BLaER1 (cell line): ENCODE data around the gene CTNNA2.
"Not testable (repeated sequence)": the region's sequence is repeated elsewhere in the genome, so short reads cannot be mapped to it uniquely, and the experiment has no call there.

Experiments used
- H3K27ac ChIP-seq: shearing (Covaris generic); formaldehyde crosslinking; 2 replicates; pipeline ENCODE4 v1.8.1; 2022
- H3K27me3 ChIP-seq: shearing (Covaris generic); formaldehyde crosslinking; 2 replicates; pipeline ENCODE4 v1.8.1; 2022
- H3K36me3 ChIP-seq: shearing (Covaris generic); formaldehyde crosslinking; 2 replicates; pipeline ENCODE4 v1.8.1; 2022
- H3K4me1 ChIP-seq: shearing (Covaris generic); formaldehyde crosslinking; 2 replicates; pipeline ENCODE4 v1.8.1; 2022
- H3K4me2 ChIP-seq: shearing (Covaris generic); formaldehyde crosslinking; 2 replicates; pipeline ENCODE4 v1.8.1; 2022
- H3K4me3 ChIP-seq: shearing (Covaris generic); formaldehyde crosslinking; 2 replicates; pipeline ENCODE4 v1.8.1; 2022
- H3K9ac ChIP-seq: shearing (Covaris generic); formaldehyde crosslinking; 2 replicates; pipeline ENCODE4 v1.8.1; 2022
- H3K9me3 ChIP-seq: shearing (Covaris generic); formaldehyde crosslinking; 2 replicates; pipeline ENCODE4 v1.8.1; 2022
- H4K20me1 ChIP-seq: shearing (Covaris generic); formaldehyde crosslinking; 2 replicates; pipeline ENCODE4 v1.8.1; 2022
- Cebpa-rat ChIP-seq: shearing (Covaris generic); IDR thresholded peaks from 2 replicates; pipeline ENCODE4 v1.8.1; 2022

The CTNNA2 gene

DNA sequence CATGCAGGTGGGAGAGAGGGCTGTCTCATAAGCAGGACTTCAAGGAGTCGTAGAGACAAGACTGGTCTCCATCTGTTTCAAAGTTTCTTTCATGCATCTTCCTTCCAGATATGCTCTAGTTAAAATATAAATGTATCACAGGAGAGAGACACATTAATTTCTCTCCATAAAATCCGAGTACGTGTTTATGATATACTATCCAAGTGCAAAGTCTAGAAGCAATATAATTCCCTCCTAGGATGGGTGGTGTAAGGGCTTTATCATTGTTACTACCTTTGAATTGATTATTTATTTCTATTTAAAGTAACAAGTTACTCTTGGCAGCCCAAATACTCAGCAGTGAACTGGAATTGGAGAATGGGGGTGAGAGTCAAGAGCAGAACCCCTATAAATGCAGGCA lies 619.4 kb downstream of the CTNNA2 start:
- H4K20me1 ChIP-seq = no peaks in the 10 kb centered on the region
- no peak overlapping the region for H3K4me3 ChIP-seq
- H3K9ac ChIP-seq = no peak overlapping the region
- no peak overlapping the region for H3K4me2 ChIP-seq
- no peaks in the 10 kb centered on the region for H3K4me1 ChIP-seq
- no peaks in the 10 kb centered on the region for H3K36me3 ChIP-seq
- no peaks in the 10 kb centered on the region for H3K9me3 ChIP-seq
- H3K27ac ChIP-seq = no peak overlapping the region
- no peaks in the 10 kb centered on the region for H3K27me3 ChIP-seq
- TF ChIP-seq Cebpa-rat = no peak

DNA sequence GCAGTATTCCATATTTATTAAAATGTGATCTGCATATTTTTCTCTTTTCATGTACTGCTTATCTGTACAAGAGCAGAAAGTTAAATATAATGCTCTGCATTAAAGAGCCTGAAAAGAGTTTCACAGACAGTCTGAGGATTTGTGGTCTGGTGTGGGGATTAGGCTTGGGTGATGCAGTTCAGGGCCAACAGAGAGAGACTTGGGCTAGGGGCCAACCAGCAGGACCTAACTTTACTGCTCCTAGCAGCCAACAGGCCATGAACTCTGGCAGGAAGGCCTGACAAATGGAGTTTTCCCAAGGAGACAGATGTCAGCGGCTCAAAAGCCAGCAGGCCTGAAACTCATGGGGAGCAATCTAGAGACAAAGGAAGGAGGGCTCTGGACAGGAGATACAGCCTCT lies 622.1 kb downstream of the CTNNA2 start:
- Histone ChIP-seq H3K4me1 (no peaks in the 10 kb centered on the region), H3K9me3 (no peaks in the 10 kb centered on the region), H3K9ac (no peak overlapping the region), H3K27me3 (no peaks in the 10 kb centered on the region), H3K4me3 (no peak overlapping the region), H3K4me2 (no peak overlapping the region), H3K36me3 (no peaks in the 10 kb centered on the region), H4K20me1 (no peaks in the 10 kb centered on the region), H3K27ac (no peak overlapping the region)
- TF ChIP-seq Cebpa-rat = no peak

DNA sequence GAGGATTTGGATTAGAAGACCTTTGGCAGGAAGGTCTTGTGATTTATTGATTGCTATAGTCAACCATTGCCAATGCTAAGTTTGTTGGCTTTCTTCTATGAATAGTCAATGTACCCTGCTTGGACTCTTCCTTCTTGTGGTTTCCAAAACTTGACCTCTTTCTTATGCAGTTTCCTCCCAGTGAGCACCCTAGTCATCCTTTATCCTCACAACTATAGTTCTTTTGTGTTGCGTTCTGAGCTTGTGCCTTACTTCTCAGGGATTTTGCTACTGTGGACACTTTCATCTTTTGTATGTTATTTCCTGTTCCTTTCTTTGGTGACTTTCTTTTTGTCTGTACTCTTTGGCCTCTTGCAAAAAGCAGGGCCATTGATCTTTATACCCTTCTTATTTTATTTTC lies 623.5 kb downstream of the CTNNA2 start:
- no peaks in the 10 kb centered on the region for H3K27me3 ChIP-seq

DNA sequence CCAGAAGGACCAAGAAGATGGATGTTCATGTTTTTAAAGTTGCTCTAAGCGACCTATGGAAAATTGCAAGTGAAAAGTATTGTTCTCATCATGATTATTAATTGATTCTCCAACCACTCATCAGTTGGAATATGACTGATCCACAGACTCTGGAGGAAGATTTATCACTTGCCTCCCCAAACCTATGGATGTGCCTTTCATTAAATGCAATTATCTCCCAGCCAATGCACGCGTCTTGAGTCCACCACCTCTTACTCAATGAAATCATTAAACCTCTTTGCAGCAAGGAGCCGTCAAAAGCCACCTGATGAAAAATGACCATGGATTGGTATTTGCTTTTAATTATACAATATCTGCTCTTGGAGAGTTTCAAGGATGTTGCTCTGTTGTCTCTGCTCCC lies 626.1 kb downstream of the CTNNA2 start:
- no peak overlapping the region for H3K4me2 ChIP-seq
- no peaks in the 10 kb centered on the region for H3K27me3 ChIP-seq
- TF ChIP-seq Cebpa-rat = no peak
- H3K27ac ChIP-seq = no peak overlapping the region
- H3K4me3 ChIP-seq = no peak overlapping the region
- no peaks in the 10 kb centered on the region for H4K20me1 ChIP-seq
- no peak overlapping the region for H3K9ac ChIP-seq
- no peaks in the 10 kb centered on the region for H3K36me3 ChIP-seq
- no peaks in the 10 kb centered on the region for H3K9me3 ChIP-seq
- no peaks in the 10 kb centered on the region for H3K4me1 ChIP-seq

More for the DNA sequence above, 623.5 kb downstream of the CTNNA2 start:
- H3K36me3 ChIP-seq = no peaks in the 10 kb centered on the region
- no peaks in the 10 kb centered on the region for H4K20me1 ChIP-seq
- H3K4me1 ChIP-seq = no peaks in the 10 kb centered on the region
- H3K27ac ChIP-seq = no peak overlapping the region
- H3K4me3 ChIP-seq = no peak overlapping the region
- TF ChIP-seq Cebpa-rat = no peak
- no peak overlapping the region for H3K4me2 ChIP-seq
- no peaks in the 10 kb centered on the region for H3K9me3 ChIP-seq
- no peak overlapping the region for H3K9ac ChIP-seq

DNA sequence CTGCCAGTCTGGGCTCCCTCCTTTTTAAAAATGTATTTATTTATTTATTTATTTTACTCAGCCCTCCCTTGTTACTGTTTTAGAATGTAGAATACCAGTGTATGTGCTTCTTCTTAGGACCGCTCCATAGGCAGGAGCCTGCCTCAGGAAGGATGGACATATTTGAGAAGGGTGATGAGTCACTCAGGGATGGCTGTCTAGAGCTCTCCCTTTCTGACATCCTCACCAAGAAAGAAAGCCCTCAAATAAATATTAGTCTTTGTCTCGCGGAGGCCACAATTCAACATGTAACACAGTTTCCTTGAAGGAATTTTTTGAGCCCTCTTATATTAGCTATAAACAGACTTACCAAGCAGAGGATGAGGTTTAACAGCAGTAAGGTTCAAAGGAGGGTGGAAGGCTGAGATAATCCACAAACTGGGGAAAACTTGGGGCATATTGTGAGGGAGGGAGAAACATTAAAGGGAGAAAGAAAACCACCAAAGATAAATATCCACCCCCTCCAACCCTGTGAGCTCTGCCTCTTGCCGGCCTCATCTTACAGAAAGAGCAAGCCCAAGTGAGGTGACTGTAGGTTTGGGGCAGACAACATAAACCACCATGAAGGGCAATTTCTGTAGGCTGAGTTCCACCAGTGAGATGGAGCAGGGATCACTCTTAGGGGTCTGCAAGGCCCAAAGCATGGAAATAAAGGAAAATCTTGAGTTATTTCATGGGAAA lies 628.3 kb downstream of the CTNNA2 start:
- no peak overlapping the region for H3K9ac ChIP-seq
- H4K20me1 ChIP-seq = no peaks in the 10 kb centered on the region
- no peak overlapping the region for H3K27ac ChIP-seq
- H3K9me3 ChIP-seq = no peaks in the 10 kb centered on the region
- TF ChIP-seq Cebpa-rat = no peak
- no peak overlapping the region for H3K4me3 ChIP-seq
- no peaks in the 10 kb centered on the region for H3K36me3 ChIP-seq
- H3K4me1 ChIP-seq = no peaks in the 10 kb centered on the region
- H3K4me2 ChIP-seq = no peak overlapping the region
- no peaks in the 10 kb centered on the region for H3K27me3 ChIP-seq

DNA sequence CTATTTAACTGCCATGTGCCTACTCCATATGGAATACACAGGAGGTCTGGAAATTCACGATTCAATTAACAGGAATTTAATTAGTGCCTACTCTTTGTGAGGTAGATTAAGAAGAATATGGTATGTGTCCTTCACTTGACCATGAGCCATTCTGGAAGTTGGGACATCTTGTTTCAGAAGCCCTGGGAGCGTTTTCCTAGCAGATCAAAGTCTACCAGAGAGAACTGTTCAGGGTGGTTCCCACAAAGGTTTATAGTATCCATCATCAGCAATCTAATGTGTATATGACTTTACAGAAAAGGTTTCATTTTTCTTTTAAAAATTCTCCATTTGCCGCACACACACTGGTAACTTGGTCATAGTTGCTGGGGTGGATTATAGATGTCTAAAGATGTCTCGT lies 632.6 kb downstream of the CTNNA2 start:
- H3K9ac ChIP-seq = no peak overlapping the region
- H3K4me3 ChIP-seq = no peak overlapping the region
- no peaks in the 10 kb centered on the region for H3K9me3 ChIP-seq
- H3K36me3 ChIP-seq = no peaks in the 10 kb centered on the region
- H3K27me3 ChIP-seq = no peaks in the 10 kb centered on the region
- H3K4me2 ChIP-seq = no peak overlapping the region
- H3K27ac ChIP-seq = no peak overlapping the region
- H4K20me1 ChIP-seq = no peaks in the 10 kb centered on the region
- H3K4me1 ChIP-seq = peaks cover 7% of the 10 kb centered on the region
- no peak for TF ChIP-seq Cebpa-rat

DNA sequence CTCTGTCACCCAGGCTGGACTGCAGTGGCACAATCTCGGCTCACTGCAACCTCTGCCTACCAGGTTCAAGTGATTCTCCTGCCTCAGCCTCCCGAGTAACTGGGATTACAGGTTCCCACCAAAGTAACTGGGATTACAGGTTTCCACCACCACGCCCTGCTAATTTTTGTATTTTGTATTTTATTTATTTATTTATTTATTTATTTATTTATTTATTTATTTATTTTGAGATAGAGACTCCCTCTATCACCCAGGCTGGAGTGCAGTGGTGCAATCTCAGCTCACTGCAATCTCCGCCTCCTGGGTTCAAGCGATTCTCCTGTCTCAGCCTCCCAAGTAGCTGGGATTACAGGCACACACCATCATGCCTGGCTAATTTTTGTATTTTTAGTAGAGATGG lies 633.9 kb downstream of the CTNNA2 start:
- not testable (repeated sequence) for H3K9me3 ChIP-seq, H4K20me1 ChIP-seq, H3K27me3 ChIP-seq, H3K27ac ChIP-seq, H3K36me3 ChIP-seq, H3K4me2 ChIP-seq, H3K9ac ChIP-seq, H3K4me3 ChIP-seq
- peaks cover 20% of the 10 kb centered on the region for H3K4me1 ChIP-seq

DNA sequence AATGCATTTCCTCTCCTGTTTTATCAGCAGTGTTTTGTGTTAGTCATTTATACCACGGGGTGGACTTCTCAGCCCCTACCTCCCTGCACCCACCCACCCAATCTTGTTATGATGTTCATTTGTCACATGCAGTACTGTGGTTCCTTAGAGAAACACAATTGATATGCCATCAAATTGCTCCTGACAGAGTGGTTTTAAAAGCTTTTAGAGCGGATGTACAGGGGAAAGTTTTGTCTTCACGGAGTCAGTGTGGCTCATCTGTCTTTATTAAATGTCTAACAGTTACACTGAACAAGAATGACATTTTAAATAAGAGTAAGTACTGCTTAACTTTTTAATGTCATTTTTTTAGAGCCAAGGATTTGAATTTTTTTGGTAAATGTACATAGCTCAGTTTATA lies 634.8 kb downstream of the CTNNA2 start:
- no peaks in the 10 kb centered on the region for H3K36me3 ChIP-seq
- H3K4me2 ChIP-seq = no peak overlapping the region
- H3K4me1 ChIP-seq = peaks cover 22% of the 10 kb centered on the region
- H3K27me3 ChIP-seq = no peaks in the 10 kb centered on the region
- no peaks in the 10 kb centered on the region for H3K9me3 ChIP-seq
- TF ChIP-seq Cebpa-rat = no peak
- no peak overlapping the region for H3K4me3 ChIP-seq
- H3K27ac ChIP-seq = no peak overlapping the region
- H3K9ac ChIP-seq = no peak overlapping the region
- H4K20me1 ChIP-seq = no peaks in the 10 kb centered on the region

DNA sequence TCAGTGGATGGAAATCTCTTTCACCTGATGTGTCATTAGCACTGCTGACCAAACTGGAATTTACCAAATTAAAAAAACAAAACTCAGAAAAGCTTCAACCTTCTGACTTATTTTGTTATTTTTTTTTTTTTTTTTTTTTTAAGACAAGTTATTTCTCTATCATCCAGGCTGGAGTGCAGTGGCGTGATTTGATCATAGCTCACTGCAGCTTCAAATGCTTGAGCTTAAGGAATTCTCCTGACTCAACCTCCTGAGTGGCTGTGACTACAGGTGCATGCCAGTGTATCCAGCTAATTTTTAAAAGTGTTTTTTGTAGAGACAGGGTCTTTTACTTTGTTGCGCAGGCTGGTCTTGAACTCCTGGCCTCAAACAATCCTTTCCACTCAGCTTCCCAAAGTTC lies 636.1 kb downstream of the CTNNA2 start:
- Histone ChIP-seq H3K36me3 (no peaks in the 10 kb centered on the region), H3K27ac (no peak overlapping the region), H3K4me3 (no peak overlapping the region), H3K9me3 (no peaks in the 10 kb centered on the region), H3K27me3 (no peaks in the 10 kb centered on the region), H4K20me1 (no peaks in the 10 kb centered on the region), H3K4me1 (peaks cover 22% of the 10 kb centered on the region), H3K9ac (no peak overlapping the region), H3K4me2 (no peak overlapping the region)
- no peak for TF ChIP-seq Cebpa-rat

DNA sequence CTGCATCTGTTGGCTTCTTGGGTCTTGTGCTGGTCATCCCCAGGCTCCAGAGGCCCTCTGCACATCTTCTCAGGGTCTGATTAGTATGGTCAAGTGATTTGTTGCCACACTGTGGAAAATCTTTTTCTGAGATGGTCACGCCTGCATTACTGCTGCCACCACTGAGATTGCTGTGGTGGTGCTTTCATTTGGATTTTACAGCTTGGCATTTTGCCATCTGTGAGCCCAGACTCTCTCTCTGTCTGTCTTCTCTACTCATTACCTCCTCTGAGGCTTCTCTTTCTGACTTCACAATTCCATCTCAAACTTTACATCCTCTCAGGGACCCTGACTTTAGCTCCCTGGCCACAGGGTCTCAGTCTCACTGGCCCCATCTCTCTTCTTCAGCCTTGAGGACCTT lies 637.1 kb downstream of the CTNNA2 start:
- H3K4me2 ChIP-seq = peak overlapping the region; percentile 72

DNA sequence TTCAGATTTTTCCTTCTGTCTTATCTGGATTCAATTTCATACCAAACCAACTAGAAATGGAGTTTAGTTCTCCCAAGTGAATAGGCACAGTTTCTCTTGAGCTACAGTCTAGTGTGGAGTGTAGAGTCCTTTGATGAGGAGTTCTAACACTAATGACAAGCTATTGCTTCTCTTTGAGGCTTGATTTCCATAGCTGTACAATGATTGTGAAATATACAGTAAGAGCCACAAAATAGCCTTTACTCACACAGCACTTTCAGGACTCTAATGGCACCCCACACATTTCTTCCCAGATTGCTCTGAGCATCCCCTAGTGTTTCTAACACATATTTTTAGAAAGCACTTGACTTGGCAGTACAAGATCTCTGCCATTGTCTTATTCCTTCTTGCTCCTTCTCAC lies 638.4 kb downstream of the CTNNA2 start:
- H3K36me3 ChIP-seq = no peaks in the 10 kb centered on the region
- H3K4me1 ChIP-seq = peaks cover 22% of the 10 kb centered on the region
- no peak for TF ChIP-seq Cebpa-rat
- H3K9ac ChIP-seq = no peak overlapping the region
- no peaks in the 10 kb centered on the region for H4K20me1 ChIP-seq
- peak overlapping the region; percentile 72 for H3K4me2 ChIP-seq
- H3K9me3 ChIP-seq = no peaks in the 10 kb centered on the region
- 0 out of 2 replicates have a peak overlapping the region, but pooled peaks have one; percentile 10 for H3K27ac ChIP-seq
- H3K4me3 ChIP-seq = no peak overlapping the region
- no peaks in the 10 kb centered on the region for H3K27me3 ChIP-seq

More for the DNA sequence above, 637.1 kb downstream of the CTNNA2 start:
- no peak overlapping the region for H3K4me3 ChIP-seq
- no peak for TF ChIP-seq Cebpa-rat
- H4K20me1 ChIP-seq = no peaks in the 10 kb centered on the region
- H3K9me3 ChIP-seq = no peaks in the 10 kb centered on the region
- H3K27me3 ChIP-seq = no peaks in the 10 kb centered on the region
- no peak overlapping the region for H3K9ac ChIP-seq
- H3K27ac ChIP-seq = no peak overlapping the region
- peaks cover 22% of the 10 kb centered on the region for H3K4me1 ChIP-seq
- H3K36me3 ChIP-seq = no peaks in the 10 kb centered on the region
